EH (cell line): Measurements from ENCODE around the gene CAST.

Experiments
- DNase-seq: peaks from one replicate; pipeline ENCODE4 v3.0.0-alpha.2; 2015; ENCODE audit warnings: low read depth

CAST gene

DNA sequence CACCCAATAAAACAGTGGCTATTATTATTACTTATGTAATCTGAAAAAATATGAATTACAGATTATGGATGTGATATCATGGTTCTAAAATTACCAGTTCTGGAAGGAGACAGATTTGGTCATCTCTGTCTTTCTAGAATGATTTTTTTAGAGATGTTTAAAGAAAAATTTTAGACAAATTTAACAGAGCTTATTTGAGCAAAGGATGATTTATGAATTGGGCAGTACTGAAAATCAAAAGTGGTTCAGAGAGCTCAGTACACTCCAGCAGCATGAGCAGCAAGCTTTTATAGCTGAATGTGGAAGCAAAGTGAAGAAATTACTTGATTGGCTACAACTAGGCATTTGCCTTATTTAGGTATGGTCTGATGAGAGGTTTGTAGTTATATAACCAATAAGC is 11.0 kb downstream of the CAST start:
- no peak for DNase-seq

DNA sequence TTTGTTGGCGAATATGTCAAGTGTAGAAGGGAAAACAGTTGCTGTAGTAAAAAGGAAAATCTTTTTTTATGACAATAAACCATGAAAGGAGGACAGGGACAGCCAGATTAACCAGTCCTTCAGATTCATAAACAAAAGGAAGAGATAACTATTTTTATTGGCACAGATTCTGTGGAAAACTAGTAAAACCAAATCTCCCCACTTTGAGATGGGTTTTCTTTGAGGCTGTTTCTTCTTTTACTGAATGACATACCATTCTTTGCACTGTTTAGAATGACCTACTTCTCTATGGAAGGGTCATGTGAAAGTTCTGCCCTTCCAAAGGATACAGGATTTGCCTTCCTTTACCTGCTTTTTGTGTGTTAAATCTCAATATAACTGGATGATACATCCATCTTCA is 13.7 kb downstream of the CAST start:
- peak; percentile 56 for DNase-seq

DNA sequence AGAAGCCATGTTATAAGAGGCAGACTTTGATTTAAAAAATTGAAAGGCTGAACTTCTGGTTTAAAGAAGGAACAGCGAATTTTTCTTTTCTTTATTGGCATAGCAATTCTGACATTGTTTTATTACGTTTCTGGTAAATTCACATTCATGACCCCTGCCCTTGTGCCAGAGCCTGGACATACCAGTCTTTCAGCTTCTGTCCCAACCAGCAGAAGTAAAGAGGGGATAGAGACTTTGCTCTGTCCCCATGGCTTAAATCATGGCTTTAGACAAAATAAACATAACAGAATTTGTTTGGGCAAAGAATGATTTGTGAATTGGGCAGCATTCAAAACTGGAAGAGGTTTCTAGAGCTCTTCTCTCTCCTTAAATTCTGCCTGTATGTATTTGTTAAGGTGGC is 15.3 kb downstream of the CAST start:
- DNase-seq: no peak

DNA sequence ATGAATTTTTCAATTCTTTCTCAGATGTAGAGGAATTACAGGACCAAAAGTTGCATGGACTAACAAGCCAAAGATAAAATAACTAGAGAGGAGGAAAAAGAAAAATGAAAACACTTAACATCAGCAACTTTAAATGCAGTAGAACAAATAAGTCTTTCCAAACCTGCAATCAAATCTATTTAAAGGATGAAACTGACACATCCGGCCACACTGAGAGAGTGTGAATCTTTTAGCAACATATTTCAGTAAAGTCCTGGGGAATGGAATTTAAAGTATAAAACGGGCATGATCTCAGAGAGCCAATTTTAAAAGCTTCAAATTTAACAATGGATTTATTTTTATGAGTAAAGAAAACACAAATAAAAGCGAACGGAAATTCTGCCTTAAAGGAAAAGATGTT is 17.1 kb downstream of the CAST start:
- no peak for DNase-seq

- DNase-seq: no peak
These were observed 18.7 kb downstream of the CAST start for GRCh38 chr5:96680759-96681470.

DNA sequence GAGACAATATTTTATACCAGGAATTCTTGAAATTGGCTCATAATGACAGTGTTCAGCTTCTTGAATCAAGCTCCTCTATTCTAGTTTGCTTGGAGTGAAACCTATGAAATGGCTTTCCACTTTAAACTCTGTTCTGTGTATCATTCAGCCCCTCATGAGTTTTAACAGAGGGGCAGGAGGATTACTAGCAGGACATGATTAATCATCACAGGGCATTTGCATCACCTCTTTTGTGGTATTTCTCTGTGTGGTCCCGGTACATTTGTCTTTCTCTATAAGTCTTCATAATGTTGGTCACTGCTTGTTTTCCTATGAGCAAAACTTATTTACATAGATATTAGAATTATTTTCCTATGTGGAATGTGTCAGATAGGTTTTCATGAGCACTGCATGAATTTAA is 21.2 kb downstream of the CAST start:
- no peak for DNase-seq

GRCh38 chr5:96683810-96684209 is 21.6 kb downstream of the CAST start:
- no peak for DNase-seq

DNA sequence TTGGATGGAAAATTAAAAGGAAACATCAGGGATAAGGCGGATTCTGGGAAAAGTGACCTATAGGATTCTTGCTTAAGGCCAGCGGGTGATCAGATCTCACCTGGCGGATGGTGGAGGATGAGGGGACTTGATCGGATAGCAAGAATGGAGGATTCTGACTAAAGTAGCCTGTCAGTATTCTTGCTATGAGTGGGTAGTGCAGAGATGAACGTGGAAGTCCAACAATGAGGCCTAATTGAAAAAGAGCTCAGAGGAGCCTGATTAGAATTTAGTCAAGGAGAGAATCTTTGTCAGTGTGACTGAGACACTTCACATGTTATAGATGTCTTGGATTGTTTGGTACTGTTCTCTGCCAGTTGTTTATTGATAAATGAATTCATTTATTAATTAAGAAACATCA is 24.9 kb downstream of the CAST start:
- no peak for DNase-seq

DNA sequence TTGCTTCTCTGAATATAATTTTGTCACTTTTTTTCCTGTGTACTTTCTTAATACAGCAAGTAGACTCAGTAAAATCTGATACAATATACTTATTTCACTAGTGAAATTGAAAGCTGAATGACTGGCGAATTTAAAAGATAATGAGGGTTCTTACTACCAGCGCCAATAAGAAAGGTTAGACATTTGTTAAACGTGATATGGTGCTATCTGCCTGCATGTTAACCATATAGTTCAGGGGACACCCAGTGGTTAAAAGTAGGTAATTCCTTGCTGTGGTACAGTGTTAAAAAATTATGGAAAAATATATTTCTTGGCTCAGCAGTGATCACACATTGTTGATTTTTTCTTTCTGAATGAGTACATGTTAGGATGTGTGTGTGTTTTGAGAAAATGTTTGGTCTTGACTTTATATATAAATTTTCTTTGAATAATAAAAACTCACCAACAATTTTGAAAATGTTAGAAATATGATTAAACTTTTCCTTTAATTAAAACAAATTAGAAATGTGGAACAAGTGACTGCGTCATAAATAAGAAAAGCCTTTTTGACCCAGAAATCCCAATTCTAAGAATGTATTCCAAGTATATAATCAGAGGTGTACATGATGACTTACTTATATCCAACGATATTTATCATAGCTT is 25.8 kb downstream of the CAST start:
- peak; percentile 62 for DNase-seq

DNA sequence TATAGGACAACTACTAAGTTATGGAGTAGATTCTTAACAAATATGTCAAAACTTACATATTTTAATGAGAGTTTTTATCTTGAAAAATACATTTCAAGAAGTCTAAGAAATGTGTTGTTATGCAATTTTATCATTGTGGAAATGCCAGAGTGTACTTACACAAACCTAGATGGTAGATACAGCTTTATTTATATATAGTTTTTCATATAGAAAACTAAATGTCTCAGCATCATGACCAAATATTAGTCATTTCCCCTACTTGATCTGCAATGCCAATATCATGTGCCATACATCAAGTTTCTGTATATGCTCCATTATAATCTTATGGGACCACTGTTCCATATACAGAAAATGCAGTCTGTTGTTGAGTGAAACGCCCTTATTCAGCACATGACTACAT is 28.7 kb downstream of the CAST start:
- DNase-seq: no peak

DNA sequence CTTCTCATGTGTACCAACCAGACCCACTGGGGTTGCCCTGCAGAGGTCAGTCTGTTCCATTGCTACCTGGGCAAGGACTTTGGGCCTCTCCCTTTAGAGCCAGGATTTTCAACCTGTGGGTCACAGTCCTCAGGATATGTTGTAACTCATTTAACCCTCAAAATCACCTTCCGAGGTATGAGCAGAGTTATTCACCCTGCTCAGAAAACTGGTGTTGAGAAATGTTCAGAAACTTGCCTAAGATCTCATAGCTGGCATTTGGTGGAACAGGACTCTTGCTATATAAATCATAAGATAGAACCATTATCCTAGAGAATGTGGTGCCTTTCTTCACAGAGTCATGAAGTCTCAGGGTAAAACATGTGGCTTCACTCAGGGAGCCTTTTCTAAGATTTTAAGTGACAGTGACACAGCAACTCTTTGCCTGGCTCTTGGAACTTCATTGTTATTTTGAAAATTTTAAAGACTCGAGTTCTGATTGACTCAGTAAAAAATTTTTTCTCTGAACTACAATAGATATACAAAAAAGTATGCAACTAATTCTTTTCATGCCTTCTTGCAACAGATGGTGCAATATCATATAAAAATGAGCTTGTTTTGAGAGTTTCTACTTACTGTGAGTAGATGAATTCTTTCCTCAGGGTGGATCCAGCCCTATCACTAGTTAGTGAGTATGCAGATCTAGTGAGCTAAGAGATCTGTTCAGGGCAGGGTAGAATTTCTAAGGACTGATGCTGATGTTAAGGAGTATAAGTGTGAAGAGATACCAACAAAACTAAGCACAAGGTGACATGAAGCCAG is 29.5 kb downstream of the CAST start:
- peak; percentile 80 for DNase-seq

DNA sequence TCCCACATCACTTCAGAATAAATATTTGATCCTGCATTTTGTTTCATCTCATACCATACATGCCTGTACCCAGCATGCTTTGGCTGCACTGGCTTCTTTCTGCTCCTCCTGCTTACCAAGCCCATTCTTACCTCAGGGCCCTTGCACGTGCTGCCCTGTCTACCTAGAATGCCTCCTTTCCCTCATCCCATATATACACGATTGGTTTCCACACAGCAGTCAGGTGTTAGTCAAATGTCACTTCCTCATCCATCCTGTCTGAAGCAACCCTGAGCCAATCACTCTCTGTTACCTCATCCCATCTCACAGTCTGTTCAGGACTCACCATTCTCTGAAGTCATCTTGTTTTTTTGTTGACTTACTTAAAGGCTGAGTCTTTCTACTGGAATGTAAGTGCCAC is 30.3 kb downstream of the CAST start:
- peak; percentile 71 for DNase-seq

DNA sequence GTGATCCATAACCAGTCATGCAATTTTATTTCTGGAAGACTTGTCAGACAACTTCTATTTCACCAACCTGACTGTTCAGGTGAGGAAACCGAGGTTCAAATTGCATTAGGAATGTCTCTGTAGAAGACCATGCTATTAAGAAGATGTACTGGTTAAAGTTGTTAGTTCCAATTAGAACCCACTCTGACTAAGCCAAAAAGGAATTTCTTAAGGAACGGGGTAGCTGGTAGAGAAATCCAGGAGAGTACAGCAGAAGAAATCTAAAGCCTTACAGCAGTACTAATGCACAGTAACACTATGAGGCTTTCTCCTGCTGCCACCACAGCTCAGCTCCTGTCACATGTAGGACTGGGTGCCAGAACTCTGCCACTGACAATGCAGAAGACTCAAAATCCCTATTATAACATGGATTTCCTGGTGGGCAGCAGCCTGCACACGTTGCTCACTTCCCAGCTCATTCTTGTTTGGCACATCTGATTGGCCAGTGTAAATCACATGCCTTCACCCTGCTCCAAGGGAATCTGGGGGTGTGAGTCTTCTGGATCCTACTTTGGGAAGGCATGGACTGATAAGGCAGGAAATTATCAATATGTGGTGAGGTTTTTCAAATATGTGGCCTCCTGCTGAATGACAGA is 37.1 kb downstream of the CAST start:
- DNase-seq: peak; percentile 62

GRCh38 chr5:96702503-96703383 is 40.6 kb downstream of the CAST start:
- peak; percentile 97 for DNase-seq

- DNase-seq: peak; percentile 28
These were observed 41.3 kb downstream of the CAST start for GRCh38 chr5:96703384-96703920.

- peak; percentile 19 for DNase-seq
These were observed 41.8 kb downstream of the CAST start for GRCh38 chr5:96703995-96704394.

DNA sequence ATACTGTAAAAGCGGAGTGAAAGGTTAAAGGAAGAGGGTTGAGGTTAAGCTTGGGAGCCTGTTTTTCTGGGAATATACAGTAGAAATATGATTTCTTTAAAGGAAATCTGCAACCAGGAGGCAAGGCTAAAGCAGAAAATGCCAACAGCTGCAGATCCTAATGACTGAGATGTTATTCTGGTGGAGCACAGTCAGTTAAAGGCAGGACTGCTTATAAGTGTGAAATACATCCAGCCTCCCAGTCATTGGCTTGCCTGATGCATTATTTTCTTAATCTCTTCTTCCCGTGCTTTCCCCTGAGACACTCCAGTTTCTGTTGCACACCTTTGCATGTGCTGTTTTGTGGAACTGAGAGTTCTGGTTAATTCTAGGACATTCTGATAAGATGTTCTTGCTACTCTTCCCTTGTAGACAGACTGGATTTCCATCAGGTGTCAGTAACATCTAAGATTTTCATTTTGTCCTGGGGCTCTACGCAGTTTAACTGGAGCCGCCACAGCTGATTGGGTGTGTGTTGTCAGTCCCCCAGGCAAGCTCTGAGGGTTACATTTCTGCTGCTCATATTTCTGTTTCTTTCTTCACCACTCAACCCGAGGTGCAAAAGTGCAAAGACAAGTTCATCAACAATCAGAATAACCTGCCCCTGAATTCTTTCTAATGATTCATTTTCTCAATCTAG is 44.4 kb downstream of the CAST start:
- no peak for DNase-seq

DNA sequence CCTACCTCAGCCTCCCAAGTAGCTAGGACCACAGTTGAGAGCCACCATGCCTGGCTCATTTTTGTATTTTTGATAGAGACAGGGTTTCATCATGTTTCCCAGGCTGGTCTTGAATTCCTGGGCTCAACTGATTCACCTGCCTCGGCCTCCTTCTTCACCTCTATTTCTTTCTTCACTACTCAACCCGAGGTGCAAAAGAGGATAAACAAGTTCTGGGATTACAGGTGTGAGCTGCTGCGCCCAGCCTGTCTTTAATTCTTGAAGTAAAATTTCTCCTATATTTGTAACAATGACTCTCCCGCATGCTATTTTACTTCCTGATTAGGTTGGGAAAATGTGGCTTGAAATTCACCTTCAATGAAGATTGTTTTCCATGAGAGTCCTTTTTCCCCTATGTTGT is 46.4 kb downstream of the CAST start:
- DNase-seq: no peak

DNA sequence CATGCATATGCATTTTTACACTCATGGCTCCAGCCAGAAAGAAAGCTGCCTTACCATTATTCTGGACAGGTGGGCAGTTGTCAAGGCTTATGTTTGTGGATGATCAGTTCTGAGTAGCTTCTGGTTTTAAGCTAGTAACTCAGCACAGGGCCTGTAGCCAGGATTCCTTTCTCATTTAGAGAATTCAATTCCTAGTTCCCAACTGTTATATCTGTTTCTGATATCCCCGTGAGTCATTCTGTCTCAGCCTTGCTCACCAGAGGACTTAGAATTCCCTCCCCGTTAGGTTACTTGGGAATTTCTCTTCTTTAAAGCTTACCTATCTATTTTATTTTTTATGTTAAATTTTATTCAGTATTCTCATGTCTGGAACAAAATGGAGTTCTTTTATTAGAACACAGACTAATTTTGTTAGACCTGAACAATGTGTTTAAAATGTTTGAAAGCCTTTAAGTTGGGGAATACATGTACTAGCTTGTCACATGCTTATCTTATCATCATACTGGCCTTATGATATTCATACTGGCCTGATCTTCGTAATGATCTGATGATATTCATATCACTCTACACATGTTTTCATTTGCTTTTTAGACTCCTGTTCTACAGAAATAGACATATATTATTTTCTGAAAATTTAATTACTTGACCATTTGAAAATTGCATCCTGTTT is 47.1 kb downstream of the CAST start:
- peak; percentile 80 for DNase-seq

DNA sequence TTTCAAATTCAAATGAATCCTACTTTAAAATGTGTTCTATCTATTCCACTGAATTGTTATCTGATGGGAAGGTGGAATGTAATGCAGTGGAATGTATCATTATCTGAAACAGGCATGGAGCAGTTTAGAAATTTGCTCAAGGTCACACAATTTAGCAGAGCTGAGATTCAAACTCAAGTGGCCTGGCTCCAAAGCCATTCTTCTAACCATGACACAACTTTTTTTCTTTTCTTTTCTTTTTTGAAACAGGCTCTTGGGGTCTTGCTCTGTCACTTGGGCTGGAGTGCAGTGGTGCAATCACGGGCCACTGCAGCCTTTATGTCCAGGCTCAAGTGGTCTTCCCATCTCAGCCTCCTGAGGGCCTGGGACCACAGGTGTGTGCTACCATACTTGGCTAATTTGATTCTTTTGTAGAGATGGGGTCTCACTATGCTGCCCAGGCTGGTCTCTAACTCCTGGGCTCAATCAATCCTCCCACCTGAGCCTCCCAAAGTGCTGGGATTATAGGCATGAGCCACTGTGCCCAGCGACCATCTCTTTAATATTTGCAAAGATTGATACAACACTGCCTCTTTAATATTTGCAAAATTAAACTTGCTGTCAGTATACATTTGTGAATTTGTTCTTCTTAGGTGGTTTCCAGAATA is 50.0 kb downstream of the CAST start:
- peak; percentile 31 for DNase-seq
